ENCODE data around the gene GAREM1.

DNA sequence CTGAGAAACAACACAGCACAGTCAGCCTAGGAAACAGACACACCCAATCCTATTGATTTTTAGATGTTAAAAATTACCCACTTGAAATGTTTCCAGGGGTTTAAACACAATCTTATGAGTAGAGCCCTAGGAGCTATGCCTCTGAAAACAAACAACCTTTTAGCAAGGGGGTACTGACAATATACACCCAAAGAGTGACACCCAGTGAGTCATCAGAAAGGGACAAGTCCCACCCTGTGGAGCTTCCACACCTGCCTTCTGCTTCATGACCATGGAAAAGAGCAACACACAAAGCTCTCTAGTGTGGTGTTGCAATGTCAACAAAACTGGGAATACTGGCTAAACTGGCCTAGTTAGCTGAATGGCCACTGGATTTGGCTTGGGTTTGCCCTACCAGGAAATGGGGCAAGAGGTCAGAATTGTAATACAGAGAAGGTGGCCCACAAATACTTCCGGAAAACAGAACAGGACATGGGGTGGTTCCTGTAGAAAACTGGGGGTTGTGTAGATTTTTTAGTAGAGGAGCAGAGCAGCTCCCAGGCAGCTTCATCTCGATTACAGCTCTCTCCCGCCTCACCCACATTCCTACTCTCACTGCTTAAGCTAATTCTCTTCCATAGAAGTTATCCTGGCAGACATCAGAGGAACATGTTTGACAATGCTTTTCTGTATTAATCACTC is 98.2 kb downstream of the GAREM1 start:
- TF ChIP-seq, protein P1, sequence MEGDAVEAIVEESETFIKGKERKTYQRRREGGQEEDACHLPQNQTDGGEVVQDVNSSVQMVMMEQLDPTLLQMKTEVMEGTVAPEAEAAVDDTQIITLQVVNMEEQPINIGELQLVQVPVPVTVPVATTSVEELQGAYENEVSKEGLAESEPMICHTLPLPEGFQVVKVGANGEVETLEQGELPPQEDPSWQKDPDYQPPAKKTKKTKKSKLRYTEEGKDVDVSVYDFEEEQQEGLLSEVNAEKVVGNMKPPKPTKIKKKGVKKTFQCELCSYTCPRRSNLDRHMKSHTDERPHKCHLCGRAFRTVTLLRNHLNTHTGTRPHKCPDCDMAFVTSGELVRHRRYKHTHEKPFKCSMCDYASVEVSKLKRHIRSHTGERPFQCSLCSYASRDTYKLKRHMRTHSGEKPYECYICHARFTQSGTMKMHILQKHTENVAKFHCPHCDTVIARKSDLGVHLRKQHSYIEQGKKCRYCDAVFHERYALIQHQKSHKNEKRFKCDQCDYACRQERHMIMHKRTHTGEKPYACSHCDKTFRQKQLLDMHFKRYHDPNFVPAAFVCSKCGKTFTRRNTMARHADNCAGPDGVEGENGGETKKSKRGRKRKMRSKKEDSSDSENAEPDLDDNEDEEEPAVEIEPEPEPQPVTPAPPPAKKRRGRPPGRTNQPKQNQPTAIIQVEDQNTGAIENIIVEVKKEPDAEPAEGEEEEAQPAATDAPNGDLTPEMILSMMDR (IDR thresholded peaks at IDR 0.05): no peak
- TF ChIP-seq POLR2A (IDR thresholded peaks at IDR 0.05): no peak
